GM18867 (cell line): ENCODE data around the gene GIT1.
A peak's percentile ranks its signal among the peaks of the same experiment; 100 is the strongest.

ENCODE experiments used
- ATAC-seq: cut with Tn5 transposase; IDR thresholded peaks from one replicate; pipeline ENCODE4 v1.9.1; 2021; ENCODE audit warnings: mild to moderate bottlenecking, moderate library complexity; ENCODE audit not compliant: unreplicated experiment

GIT1 gene

GRCh38 chr17:29581583-29582253 lies 7.7 kb downstream of the GIT1 start:
- no peak for ATAC-seq

DNA sequence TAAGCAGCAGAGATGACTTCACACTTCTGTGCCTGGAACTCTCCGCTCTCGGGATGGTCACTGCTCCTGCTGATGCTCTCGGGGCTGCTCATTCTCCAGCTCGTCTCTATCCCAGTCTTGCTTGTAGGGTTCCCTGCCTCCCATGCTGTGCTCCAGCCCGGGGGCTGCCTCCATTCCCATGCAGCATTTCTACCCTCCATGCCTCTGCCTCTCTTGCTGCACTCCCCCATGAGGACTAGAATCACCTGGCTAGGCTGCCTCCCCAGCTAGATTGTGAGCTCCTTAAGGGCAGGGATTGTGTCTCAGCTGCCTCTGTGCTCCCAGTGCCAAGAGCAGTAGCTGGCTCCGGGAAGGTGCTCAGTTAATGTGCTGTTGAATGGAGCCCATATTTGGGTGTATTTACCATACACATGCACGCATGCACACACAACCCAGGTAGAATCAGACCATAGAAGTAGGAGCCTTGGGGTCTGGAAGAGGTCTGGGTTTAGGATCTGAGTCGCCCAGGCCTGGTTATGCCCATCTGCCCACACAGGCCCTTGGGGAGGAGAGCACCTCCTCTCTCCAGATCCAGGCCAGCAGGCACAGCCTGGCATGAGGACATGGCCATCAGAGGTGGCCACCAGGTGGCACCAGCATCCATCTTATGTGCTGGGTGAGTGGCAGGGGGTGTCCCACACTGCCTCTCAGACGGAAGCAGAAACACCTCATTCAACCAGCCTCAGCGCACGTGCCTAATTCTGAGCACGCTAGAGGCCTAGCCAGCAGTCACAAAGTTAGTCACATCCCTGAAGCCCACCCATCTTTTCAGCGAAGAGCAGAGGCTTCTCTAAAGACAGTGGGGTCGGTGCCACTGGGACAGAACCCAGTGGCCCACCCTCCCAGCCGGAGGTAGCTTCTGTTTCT lies 9.3 kb downstream of the GIT1 start:
- peak; percentile 67 for ATAC-seq

DNA sequence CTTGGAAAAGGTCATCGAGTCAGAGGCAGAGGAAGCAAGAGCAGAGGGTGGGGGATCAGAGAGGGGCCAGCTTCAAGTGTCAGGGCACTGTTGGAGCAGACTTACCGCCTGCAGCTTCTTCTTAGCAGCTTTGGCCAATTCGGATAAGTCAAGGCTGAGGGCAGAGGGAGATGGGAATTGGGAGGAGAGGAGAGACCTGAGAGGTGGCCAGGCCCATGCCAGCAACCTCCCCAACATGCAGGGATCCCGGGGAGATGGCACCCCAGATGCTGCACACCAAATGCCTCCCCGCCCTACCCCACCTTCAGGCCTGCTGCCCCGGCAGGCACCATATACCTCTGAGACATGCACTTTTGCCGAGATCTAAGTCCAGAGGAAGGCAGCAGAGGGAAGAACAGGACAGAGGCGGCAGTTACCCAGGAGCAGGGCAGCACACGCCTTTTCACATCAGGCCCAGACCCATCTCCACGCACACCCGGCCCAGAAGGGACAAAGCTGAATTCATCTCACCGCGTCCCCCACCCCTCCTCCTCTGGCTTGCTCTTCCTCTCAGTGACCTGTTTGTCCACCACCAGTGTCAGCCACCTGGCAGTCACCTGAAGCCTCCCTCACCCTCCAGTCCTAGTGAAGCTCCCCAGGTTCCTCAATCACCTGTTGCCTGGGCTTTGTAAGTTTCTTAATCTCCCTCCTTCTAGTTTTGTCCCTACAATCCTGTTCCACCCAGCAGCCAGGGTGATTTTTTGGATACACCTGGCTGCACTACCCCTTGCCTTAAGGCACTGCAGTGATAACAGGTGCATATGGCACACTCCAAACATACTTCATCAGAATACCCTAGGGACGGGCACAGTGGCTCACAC lies 10.6 kb downstream of the GIT1 start:
- ATAC-seq: no peak

DNA sequence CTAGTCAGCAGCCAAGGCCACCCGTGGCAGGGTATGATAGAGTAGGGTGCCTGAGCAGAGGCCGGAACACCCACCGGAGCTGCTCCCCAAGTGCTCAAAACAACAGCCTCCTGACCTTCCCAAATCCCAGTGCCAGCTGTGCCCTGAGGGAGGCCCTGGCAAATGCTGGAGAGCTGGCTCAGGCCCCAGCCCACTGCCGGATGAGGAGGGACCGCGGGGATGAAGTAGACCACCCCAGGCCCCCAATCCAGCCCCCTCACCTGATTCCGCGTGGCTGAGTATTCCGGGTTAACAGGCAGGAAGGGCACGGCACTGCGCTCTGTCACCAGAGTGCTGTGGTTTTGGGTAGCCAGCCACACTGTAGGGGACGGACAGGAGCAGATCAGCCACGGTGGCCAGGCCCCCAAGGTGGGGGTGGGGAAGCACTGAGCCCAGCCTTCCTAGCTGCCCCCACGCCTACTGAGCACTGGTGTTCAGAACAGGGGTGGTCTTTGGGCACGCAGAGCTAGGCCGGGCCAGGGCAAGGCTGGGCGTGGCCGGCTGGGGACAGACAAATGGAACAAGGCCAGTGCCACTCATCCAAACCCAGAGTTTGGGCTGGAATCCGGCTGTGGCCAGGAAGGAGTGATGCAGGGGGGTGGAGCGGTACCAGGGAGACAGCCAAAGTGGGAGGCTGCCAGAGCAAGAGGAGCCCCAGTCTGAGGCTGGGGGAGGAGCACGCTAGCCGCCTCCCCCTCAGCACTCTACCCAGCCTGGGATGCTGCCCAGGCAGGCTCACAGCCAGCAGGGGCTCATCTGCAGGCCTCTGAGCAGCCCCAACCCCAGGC lies 11.8 kb downstream of the GIT1 start:
- ATAC-seq: no peak

GRCh38 chr17:29577001-29577370 lies 12.5 kb downstream of the GIT1 start:
- no peak for ATAC-seq

GRCh38 chr17:29576214-29577000 lies 13.0 kb downstream of the GIT1 start:
- no peak for ATAC-seq

- no peak for ATAC-seq
Observed at GRCh38 chr17:29575511-29576213, 13.8 kb downstream of the GIT1 start.

DNA sequence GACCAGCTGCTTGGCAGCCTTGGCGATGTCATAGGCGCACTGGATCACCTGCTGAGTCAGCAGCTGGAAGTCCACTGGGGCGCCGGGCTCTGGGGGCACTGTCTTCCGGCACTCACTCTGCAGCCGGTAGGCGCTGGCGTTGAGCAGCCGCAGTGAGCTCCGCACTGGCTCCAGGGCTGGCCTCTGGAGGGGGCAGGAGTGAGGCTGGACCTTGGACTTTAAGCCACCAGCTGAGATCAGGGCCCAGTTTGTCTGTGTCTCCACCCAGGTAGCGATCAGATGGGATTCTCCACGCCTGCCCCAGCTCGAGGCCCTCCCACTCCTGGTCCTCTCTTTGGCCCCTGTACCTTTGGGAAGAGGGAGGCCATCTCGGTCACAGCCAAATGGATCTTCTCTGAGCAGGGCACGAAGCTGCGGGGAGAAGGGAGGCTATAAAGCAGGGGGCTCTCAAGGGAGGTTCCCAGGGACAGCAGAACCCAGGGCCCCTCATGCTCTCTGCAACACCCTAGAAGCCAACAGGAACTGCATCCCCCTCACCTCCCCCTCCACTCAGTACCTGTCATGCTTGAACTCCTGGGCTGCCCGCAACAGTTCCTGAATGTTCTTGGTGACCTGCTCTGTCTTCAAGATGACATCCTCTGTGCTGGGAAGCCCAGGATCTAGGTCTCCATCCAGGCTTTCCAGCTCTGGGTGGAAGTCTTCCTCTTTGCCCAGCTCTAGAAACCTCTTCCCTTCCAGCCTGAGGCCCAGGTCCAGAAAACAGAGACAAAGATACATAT lies 14.5 kb downstream of the GIT1 start:
- no peak for ATAC-seq

DNA sequence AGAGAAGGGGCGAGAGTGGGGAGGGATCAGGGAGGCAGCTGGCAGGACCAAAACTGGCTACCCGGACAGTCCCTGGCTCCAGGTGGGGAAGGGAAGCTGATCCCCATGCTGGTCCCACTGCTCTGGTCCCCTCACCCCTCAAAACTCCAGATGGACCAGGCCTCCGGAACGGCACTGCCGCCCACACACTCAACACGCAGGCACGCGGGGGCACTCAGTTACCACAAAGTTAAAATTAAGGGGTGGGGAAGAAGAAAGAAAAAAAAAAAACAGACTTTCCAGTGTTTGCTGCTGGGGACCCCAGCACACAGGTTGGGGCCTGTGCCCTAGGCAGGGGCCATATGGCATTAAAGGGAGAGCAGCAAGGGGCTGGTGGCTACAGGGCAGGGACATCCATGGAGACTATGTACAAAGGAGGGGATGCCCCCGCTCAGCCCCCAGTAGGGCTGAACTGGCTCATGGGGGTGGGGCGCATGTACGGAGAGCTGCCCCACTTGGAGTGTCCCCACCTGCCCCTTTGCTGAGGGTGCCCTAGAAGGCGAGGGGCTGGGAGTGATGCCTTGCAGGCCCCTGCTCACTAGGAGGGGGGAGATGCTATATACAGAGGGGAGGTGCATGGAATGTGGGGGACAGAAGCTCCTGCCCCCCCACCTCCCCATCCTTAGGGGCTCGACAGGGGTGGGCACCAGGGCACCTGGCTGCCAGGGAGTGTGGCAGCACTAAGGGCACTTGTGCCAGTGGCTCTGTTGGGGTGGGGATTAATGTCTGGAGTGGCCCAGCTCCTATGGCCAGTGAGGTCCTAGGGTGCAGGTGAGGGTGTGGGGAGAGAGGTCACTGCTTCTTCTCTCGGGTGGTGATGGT lies 15.3 kb downstream of the GIT1 start:
- no peak for ATAC-seq

DNA sequence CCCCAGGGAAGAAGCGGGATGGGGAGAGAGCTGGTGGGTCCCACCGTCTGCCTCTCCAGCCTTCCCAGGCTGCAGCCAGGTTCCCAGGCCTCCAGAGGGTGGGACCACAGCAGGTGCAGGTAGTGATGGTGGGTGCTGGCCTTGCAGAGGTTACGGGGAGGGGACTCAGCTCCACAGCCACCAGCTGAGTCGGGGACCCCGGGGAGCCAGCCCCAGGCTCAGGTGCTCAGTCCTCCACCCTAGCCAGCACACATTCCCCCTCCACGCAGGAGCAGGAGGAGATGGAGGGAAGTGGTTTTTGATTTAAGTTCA lies 15.9 kb downstream of the GIT1 start:
- ATAC-seq: no peak

- ATAC-seq: no peak
Observed at GRCh38 chr17:29572691-29573557, 16.5 kb downstream of the GIT1 start.

DNA sequence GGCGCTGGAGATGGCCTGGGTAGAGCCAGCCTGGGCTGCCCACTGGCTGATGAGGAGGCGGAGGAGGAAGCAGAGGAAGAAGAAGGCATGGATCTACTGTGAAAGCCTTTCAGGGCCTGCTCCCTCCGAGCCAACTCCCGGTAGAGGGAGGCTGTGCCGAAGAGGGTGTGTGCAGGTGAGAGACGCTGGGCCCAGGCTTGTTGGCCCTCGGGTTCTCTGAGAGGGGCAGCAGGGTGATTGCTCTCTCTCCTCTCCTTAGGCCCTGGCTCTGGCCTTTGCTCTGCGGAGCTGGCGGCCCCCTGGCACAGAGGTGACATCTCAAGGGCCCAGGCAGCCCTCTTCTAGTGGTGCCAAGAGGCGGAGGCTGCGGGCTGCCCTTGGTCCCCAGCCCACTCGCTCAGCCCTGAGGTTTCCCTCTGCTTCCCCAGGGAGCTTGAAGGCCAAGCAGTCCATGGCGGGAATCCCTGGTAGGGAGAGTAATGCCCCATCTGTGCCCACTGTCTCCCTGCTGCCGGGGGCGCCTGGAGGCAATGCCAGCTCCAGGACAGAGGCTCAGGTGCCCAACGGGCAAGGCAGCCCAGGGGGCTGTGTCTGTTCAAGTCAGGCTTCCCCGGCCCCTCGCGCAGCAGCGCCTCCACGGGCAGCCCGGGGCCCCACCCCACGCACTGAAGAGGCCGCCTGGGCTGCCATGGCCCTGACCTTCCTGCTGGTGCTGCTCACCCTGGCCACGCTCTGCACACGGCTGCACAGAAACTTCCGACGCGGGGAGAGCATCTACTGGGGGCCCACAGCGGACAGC lies 17.4 kb downstream of the GIT1 start:
- no peak for ATAC-seq

- no peak for ATAC-seq
Observed at GRCh38 chr17:29571486-29571882, 18.0 kb downstream of the GIT1 start.

GRCh38 chr17:29570521-29570920 lies 18.9 kb downstream of the GIT1 start:
- no peak for ATAC-seq

DNA sequence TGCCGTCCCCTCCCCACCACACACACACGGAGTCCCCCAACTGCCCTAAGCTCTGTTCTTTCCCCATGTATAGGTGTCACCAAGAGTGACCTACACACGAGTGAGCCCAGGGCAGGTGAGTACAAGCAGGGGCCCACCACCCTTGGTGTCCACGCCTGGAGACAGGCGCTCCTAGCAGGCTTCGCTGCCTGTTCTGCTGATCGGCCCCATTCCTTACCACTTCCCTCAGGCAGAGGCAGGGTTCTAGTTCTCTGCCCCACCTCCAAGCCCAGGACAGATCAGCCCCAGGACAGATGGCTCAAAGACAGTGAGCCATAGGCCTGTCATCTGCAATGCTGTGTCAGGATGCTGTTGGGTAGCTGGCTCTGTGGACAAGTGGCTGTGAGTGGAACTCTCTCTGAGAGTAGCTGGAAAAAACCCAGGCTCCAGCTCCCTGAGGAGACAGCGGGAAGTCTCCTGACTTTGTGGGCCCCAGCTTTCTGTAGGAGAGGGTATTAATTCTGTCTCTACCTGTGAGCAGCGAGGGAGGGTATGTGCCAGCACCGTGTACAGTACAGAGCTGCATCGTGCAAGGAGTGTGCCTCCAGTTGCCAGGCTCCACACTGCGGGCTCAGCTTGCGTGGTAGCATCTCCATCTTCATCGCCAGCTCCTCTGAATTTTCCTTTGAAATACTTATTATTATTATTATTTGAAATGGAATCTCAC lies 20.1 kb downstream of the GIT1 start:
- ATAC-seq: no peak
